WTC11 (cell line): ENCODE results near the gene SLC10A3. TPM values are rescaled to one million over a fixed set of nuclear protein-coding genes. Genes with fewer than 3 reads are reported as not detected.

Source experiments
- ATAC-seq: fragments of 200-7000 bp; cut with Tn5 transposase; 2 replicates; pipeline ENCODE4 v1.10.0; 2021; ENCODE audit warnings: mild to moderate bottlenecking, moderate library complexity
- CTCF ChIA-PET: fragments of 300-600 bp; sonication (Branson Sonifier 250); formaldehyde crosslinking; loops from one replicate; lab custom pipeline; 2021; ENCODE audit warnings: antibody characterized with exemption; lab: Charles Lee
- POLR2A ChIA-PET: fragments of 350-600 bp; sonication (Branson Sonifier 250); formaldehyde crosslinking; loops from one replicate; lab custom pipeline; 2021; ENCODE audit warnings: antibody characterized with exemption; lab: Charles Lee
- DNase-seq: peaks from one replicate; pipeline ENCODE4 v3.0.0; 2021; ENCODE audit warnings: low spot score
- H3K27ac Mint-ChIP-seq: 2 replicates; pipeline ENCODE4 v1.8.0; 2021; ENCODE audit warnings: mixed read lengths
- H3K27me3 Mint-ChIP-seq: 2 replicates; pipeline ENCODE4 v1.8.0; 2021; ENCODE audit warnings: low read depth, mild to moderate bottlenecking, moderate library complexity, mixed read lengths
- H3K36me3 Mint-ChIP-seq: 2 replicates; pipeline ENCODE4 v1.8.0; 2021; ENCODE audit warnings: mixed read lengths
- H3K4me1 Mint-ChIP-seq: 2 replicates; pipeline ENCODE4 v1.8.0; 2022; ENCODE audit warnings: mixed read lengths
- H3K4me3 Mint-ChIP-seq: 2 replicates; pipeline ENCODE4 v1.8.0; 2021; ENCODE audit warnings: mild to moderate bottlenecking, moderate library complexity, mixed read lengths
- H3K9me3 Mint-ChIP-seq: 2 replicates; pipeline ENCODE4 v1.8.0; 2021; ENCODE audit warnings: mixed read lengths
- E2F1 ChIP-seq: sonication (generic); formaldehyde crosslinking; IDR thresholded peaks from 2 replicates; pipeline ENCODE4 v1.8.0; 2022; ENCODE audit warnings: mild to moderate bottlenecking, missing genetic modification reagents
- FOXK1 ChIP-seq: sonication (generic); formaldehyde crosslinking; IDR thresholded peaks from 2 replicates; pipeline ENCODE4 v1.8.0; 2022; ENCODE audit warnings: mild to moderate bottlenecking, moderate library complexity, missing genetic modification reagents
- JAZF1 ChIP-seq: fragments of 250-450 bp; sonication (Bioruptor Pico); IDR thresholded peaks from 2 replicates; pipeline ENCODE4 v1.9.0; 2021; ENCODE audit warnings: moderate library complexity, mild to moderate bottlenecking, inconsistent platforms
- NR2C2 ChIP-seq: sonication (generic); formaldehyde crosslinking; IDR thresholded peaks from 2 replicates; pipeline ENCODE4 v1.8.0; 2022; ENCODE audit warnings: mild to moderate bottlenecking, missing genetic modification reagents
- OVOL2 ChIP-seq: fragments of 250-450 bp; sonication (Bioruptor Pico); IDR thresholded peaks from 2 replicates; pipeline ENCODE4 v1.9.0; 2021; ENCODE audit warnings: mild to moderate bottlenecking, borderline replicate concordance
- PRRX2 ChIP-seq: fragments of 250-450 bp; sonication (Bioruptor Pico); IDR thresholded peaks from 2 replicates; pipeline ENCODE4 v1.8.0; 2021; ENCODE audit warnings: mild to moderate bottlenecking
- RORB ChIP-seq: fragments of 250-450 bp; sonication (Bioruptor Pico); IDR thresholded peaks from 2 replicates; pipeline ENCODE4 v1.9.0; 2021; ENCODE audit warnings: mild to moderate bottlenecking
- SP1 ChIP-seq: sonication (generic); formaldehyde crosslinking; conservative IDR thresholded peaks from 2 replicates; pipeline ENCODE4 v1.8.1; 2022; ENCODE audit warnings: missing genetic modification reagents
- TP53 ChIP-seq: sonication (generic); formaldehyde crosslinking; IDR thresholded peaks from 2 replicates; pipeline ENCODE4 v1.8.1; 2023; ENCODE audit warnings: mild to moderate bottlenecking, missing genetic modification reagents
- ZNF317 ChIP-seq: sonication (generic); formaldehyde crosslinking; IDR thresholded peaks from 2 replicates; pipeline ENCODE4 v1.8.1; 2023; ENCODE audit warnings: low read depth, mild to moderate bottlenecking, moderate library complexity, missing genetic modification reagents, borderline replicate concordance
- ZNF512 ChIP-seq: sonication (generic); formaldehyde crosslinking; IDR thresholded peaks from 2 replicates; pipeline ENCODE4 v1.8.1; 2022; ENCODE audit warnings: missing genetic modification reagents, borderline replicate concordance
- ZNF532 ChIP-seq: fragments of 250-450 bp; sonication (Bioruptor Pico); IDR thresholded peaks from 2 replicates; pipeline ENCODE4 v1.9.0; 2021; ENCODE audit warnings: mild to moderate bottlenecking, borderline replicate concordance
- total RNA-seq: library from RNA; stranded (reverse); gene quantifications from 3 replicates; pipeline ENCODE4 v1.2.3, GENCODE V29; 2021
- TF ChIP-seq, protein P1 (sequence below): sonication (generic); formaldehyde crosslinking; IDR thresholded peaks from 2 replicates; pipeline ENCODE4 v1.8.0; 2022; ENCODE audit warnings: mild to moderate bottlenecking, missing genetic modification reagents
- TF ChIP-seq, protein P2 (sequence below): sonication (generic); formaldehyde crosslinking; IDR thresholded peaks from 2 replicates; pipeline ENCODE4 v1.8.1; 2023; ENCODE audit warnings: mild to moderate bottlenecking, missing genetic modification reagents
- TF ChIP-seq, protein P3 (sequence below): fragments of 250-450 bp; sonication (Bioruptor Pico); IDR thresholded peaks from 2 replicates; pipeline ENCODE4 v1.9.0; 2021; ENCODE audit warnings: mild to moderate bottlenecking
- TF ChIP-seq, protein P4 (sequence below): sonication (generic); formaldehyde crosslinking; IDR thresholded peaks from 2 replicates; pipeline ENCODE4 v1.8.1; 2022; ENCODE audit warnings: low read depth, mild to moderate bottlenecking, moderate library complexity, missing genetic modification reagents, borderline replicate concordance
- TF ChIP-seq, protein P5 (sequence below): sonication (generic); formaldehyde crosslinking; IDR thresholded peaks from 2 replicates; pipeline ENCODE4 v1.8.0; 2023; ENCODE audit warnings: missing genetic modification reagents, mild to moderate bottlenecking, borderline replicate concordance

The SLC10A3 gene
- total RNA-seq, 1 experiment from 2014 or later: 9.8 TPM

DNA sequence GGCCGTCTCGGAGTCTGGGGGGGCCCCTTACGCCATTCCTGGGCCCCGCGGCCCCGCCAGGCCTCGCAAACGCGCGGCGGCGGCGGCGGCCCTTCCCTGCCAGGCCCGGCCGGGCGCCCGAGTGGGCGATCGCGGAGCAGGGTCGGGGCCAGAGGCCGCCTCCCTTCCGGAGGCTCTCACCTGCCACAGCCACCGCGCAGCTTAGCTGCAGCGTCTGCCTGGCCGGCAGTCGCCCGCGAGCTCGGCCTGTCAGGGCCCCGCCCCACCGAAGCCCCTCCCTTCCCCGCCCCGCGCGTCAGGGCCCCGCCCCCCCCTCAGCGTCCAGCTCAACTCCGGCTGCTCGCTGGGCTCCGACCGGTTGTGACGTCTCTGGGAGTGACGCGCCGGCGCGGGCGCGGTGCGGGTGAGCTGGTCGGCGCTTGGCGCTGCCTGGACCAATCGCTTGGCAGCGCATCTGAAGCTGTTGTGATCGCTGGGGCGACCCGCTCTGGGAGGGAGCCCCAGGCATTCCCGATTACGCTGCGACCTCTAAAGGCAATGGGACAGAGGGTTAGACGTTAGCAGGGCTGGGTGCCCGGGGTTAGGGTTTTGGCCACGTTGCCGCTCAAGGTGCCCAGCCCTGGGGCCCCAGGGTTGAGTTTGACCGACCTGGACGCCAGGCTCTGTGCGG, at the start of gene SLC10A3 (continued):
- TF ChIP-seq, protein P1, sequence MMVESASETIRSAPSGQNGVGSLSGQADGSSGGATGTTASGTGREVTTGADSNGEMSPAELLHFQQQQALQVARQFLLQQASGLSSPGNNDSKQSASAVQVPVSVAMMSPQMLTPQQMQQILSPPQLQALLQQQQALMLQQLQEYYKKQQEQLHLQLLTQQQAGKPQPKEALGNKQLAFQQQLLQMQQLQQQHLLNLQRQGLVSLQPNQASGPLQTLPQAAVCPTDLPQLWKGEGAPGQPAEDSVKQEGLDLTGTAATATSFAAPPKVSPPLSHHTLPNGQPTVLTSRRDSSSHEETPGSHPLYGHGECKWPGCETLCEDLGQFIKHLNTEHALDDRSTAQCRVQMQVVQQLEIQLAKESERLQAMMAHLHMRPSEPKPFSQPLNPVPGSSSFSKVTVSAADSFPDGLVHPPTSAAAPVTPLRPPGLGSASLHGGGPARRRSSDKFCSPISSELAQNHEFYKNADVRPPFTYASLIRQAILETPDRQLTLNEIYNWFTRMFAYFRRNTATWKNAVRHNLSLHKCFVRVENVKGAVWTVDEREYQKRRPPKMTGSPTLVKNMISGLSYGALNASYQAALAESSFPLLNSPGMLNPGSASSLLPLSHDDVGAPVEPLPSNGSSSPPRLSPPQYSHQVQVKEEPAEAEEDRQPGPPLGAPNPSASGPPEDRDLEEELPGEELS (CRISPR knock-in tag): no peak
- TF ChIP-seq, protein P2, sequence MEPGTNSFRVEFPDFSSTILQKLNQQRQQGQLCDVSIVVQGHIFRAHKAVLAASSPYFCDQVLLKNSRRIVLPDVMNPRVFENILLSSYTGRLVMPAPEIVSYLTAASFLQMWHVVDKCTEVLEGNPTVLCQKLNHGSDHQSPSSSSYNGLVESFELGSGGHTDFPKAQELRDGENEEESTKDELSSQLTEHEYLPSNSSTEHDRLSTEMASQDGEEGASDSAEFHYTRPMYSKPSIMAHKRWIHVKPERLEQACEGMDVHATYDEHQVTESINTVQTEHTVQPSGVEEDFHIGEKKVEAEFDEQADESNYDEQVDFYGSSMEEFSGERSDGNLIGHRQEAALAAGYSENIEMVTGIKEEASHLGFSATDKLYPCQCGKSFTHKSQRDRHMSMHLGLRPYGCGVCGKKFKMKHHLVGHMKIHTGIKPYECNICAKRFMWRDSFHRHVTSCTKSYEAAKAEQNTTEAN (CRISPR knock-in tag): no peak
- TF ChIP-seq FOXK1 (CRISPR knock-in tag) (peak; percentile 43; the same call in 1 of the 2 replicates), E2F1 (no peak)
- TF ChIP-seq, all 79 proteins: peak for 3

DNA sequence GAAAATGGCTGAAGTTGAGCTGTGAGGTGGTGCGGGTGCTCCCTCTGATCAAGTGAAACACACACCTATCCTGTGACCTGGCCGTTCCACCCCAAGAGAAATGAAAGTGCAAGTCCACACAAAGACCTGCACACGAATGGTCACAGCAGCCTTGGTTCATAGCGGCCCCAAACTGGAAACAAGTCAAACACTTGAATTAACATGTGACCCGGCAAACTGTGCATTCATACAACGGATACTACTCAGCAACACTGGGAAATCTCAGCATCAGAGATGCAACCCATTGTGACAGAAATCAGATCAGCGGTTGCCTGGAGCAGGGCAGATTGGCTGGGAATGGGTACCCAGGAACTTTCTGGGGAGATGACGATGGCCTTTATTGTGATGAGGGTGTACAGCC, 48.6 kb upstream of the SLC10A3 start:
- no peak for DNase-seq
- Mint-ChIP-seq H3K4me3 (no peak overlapping the region), H3K9me3 (no peaks in the 10 kb centered on the region), H3K27me3 (no peaks in the 10 kb centered on the region), H3K27ac (no peak overlapping the region), H3K4me1 (no peaks in the 10 kb centered on the region), H3K36me3 (peaks cover 3% of the 10 kb centered on the region; the same call in 1 of the 2 replicates)
- ChIA-PET POLR2A (no interaction called here), CTCF (no interaction called here)
- ATAC-seq: no peak
- TF ChIP-seq JAZF1 (CRISPR knock-in tag) (no peak), TP53 (CRISPR knock-in tag) (no peak), ZNF532 (CRISPR knock-in tag) (no peak), NR2C2 (CRISPR knock-in tag) (no peak), SP1 (CRISPR knock-in tag) (no peak), ZNF317 (CRISPR knock-in tag) (no peak), OVOL2 (CRISPR knock-in tag) (no peak), RORB (CRISPR knock-in tag) (no peak), ZNF512 (no peak), PRRX2 (CRISPR knock-in tag) (no peak)
- TF ChIP-seq, protein P3, sequence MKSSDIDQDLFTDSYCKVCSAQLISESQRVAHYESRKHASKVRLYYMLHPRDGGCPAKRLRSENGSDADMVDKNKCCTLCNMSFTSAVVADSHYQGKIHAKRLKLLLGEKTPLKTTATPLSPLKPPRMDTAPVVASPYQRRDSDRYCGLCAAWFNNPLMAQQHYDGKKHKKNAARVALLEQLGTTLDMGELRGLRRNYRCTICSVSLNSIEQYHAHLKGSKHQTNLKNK (CRISPR knock-in tag): no peak
- TF ChIP-seq, protein P4, sequence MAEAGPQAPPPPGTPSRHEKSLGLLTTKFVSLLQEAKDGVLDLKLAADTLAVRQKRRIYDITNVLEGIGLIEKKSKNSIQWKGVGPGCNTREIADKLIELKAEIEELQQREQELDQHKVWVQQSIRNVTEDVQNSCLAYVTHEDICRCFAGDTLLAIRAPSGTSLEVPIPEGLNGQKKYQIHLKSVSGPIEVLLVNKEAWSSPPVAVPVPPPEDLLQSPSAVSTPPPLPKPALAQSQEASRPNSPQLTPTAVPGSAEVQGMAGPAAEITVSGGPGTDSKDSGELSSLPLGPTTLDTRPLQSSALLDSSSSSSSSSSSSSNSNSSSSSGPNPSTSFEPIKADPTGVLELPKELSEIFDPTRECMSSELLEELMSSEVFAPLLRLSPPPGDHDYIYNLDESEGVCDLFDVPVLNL (CRISPR knock-in tag): no peak
- TF ChIP-seq, protein P5, sequence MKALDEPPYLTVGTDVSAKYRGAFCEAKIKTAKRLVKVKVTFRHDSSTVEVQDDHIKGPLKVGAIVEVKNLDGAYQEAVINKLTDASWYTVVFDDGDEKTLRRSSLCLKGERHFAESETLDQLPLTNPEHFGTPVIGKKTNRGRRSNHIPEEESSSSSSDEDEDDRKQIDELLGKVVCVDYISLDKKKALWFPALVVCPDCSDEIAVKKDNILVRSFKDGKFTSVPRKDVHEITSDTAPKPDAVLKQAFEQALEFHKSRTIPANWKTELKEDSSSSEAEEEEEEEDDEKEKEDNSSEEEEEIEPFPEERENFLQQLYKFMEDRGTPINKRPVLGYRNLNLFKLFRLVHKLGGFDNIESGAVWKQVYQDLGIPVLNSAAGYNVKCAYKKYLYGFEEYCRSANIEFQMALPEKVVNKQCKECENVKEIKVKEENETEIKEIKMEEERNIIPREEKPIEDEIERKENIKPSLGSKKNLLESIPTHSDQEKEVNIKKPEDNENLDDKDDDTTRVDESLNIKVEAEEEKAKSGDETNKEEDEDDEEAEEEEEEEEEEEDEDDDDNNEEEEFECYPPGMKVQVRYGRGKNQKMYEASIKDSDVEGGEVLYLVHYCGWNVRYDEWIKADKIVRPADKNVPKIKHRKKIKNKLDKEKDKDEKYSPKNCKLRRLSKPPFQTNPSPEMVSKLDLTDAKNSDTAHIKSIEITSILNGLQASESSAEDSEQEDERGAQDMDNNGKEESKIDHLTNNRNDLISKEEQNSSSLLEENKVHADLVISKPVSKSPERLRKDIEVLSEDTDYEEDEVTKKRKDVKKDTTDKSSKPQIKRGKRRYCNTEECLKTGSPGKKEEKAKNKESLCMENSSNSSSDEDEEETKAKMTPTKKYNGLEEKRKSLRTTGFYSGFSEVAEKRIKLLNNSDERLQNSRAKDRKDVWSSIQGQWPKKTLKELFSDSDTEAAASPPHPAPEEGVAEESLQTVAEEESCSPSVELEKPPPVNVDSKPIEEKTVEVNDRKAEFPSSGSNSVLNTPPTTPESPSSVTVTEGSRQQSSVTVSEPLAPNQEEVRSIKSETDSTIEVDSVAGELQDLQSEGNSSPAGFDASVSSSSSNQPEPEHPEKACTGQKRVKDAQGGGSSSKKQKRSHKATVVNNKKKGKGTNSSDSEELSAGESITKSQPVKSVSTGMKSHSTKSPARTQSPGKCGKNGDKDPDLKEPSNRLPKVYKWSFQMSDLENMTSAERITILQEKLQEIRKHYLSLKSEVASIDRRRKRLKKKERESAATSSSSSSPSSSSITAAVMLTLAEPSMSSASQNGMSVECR (CRISPR knock-in tag): no peak
